HuH-7.5 (cell line): ENCODE measurements around the gene MTCH2.
"Not testable (repeated sequence)": the region's sequence is repeated elsewhere in the genome, so short reads cannot be mapped to it uniquely, and the experiment has no call there.

Experiments
- DNase-seq: peaks from one replicate; pipeline ENCODE4 v3.0.0; 2011; ENCODE audit warnings: low spot score

The MTCH2 gene

DNA sequence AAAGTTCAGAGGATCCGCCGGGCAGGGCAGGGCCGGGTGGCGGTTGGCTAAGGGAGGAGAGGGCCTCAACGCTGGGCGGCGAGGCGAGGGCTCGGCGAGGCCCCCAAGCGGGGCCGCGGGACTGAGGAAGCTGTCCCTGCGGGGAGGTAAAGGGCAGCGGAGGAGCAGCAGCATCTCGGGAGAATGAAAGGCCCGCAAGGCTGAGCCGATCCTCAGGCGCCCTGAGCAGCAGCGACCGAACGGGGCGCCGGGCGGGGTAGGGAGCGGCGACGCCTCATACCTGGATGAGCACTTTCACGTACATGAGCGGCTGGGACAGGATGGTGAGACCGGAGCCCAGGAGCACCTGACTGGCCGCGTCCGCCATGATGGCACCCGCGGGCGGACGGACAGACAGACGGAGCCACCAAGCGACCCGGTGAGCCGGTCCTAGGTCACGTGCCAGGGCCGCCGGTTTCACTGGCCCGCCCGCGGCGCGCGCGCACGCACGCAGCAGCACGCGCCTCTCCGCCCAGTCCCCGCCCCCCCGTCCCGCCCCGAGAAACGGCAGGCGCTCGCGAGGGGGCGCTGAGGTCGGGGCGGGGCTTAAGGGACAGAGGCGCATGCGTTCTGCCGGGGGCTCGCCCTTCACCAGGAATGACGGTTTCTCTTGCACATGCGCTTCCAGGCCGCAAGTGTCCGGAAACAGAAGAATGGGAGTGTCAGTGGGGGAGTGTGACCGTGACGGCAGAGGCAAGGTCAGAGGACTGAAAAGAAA is at the start of gene MTCH2:
MTCH2 (minus strand) TSS at position 461 of the 757 bp plus-strand sequence; CDS start at position 367, 94 bp downstream.
- peak; percentile 86 for DNase-seq

DNA sequence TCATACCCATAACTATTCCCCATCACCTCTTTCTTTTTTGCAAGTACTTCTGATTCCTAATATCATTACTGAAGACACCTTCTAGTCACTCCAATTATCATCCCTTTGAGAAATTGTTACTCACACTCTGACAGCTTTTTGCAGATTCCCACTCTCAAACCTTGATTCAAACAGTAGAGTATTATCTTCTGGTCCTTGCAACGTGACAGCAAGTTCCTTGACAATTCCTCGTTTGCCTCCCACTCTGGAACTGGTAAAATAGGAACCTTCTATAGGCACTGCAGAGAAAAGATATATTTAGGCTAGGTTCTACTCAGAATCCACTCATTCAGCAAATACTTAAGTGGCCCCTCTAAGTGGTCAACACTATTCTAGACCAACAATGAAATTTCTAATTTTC is 49.6 kb upstream of the MTCH2 start:
- no peak for DNase-seq

DNA sequence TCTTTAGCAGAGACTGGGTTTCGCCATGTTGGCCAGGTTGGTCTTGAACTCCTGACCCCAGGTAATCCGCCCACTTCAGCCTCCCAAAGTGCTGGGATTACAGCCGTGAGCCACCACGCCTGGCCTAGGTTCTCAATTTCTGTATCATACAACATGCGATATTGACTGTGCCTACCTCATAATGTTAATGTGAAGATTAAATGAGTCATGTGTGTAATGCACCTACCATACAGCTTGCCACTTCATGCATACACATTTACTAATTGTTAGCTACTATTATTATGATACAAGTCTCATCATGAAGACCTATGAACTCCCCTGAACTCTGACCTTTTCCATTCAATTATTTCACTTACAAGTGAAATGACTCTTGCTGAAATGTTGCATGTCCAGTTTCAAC is 47.1 kb upstream of the MTCH2 start:
- DNase-seq: no peak

DNA sequence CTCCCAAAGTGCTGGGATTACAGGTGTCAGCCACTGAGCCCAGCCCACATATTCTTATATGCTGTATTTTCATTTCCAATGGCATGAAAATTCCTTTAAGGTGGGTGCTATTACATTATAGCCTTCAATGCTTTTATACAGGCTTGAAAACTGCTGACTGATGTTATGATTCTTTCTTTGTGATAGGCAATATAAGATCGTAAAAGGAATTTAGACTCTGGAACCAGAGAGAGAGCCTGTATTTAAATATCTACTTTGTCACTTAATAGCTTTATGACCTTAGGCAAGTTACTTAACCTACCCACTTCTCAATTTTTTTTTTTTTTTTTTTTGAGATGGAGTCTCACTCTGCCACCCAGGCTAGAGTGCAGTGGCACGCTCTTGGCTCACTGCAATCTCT is 46.6 kb upstream of the MTCH2 start:
- no peak for DNase-seq

DNA sequence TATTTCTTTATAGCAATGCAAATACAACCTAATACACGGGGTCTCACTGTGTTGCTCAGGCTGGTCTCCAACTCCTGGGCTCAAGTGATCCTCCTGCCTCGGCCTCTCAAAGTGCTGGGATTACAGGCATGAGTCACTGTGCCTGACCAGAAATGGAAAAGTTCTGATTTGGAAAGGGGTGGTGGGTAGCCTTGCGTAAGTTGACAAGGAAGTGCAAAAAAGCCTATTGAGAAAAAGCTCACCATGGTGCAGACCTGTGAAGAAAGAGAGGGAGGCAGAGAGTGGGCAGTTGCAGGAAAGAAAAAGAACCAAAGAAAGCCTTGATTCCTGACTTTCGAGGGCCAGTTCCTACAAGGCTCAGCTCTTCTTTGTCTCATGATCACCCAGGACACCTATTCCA is 45.8 kb upstream of the MTCH2 start:
- no peak for DNase-seq

DNA sequence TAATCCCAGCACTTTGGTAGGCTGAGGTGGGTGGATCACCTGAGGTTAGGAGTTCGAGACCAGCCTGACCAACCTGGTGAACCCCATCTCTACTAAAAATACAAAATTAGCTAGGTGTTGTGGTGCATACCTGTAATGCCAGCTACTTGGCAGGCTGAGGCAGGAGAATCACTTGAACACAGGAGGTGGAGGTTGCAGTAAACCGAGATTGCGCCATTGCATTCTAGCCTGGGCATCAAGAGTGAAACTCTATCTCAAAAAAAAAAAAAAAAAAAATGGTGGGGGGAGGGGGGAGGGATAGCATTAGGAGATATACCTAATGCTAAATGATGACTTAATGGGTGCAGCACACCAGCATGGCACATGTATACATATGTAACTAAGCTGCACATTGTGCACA is 44.3 kb upstream of the MTCH2 start:
- DNase-seq: not testable (repeated sequence)

DNA sequence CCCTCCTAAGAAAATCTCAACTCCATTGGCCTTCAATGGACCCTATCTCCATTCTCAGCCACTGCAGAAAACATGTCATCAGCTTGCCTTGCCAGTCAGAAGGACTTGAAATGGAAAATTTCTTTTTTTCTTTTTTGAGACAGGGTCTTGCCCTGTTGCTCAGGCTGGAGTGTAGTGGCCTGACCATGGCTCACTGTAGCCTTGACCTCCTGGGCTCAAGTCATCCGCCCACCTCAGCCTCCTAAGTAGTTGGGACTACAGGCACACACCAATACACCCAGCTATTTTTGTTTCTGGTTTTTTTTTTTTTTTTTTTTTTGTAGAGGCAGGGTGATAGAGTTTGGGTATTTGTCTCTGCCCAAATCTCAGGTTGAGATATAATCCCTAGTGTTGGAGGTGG is 43.8 kb upstream of the MTCH2 start:
- DNase-seq: no peak

DNA sequence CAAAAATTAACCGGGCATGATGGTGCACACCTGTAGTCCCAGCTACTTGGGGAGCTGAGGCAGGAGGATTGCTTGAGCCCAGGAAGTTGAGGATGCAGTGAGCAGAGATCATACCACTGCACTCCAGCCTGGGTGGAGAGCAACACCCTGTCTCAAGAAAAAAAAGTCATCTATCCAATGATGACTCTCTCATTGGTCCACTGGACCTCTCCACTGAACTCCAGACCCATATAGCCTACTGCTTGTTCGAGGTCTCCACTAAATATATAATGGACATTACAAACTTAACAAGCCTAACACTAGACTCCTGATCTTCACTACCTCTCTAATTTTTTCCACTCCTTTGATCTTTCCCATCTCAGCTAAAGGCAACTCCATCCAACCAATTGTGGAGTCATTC is 33.5 kb upstream of the MTCH2 start:
- no peak for DNase-seq

DNA sequence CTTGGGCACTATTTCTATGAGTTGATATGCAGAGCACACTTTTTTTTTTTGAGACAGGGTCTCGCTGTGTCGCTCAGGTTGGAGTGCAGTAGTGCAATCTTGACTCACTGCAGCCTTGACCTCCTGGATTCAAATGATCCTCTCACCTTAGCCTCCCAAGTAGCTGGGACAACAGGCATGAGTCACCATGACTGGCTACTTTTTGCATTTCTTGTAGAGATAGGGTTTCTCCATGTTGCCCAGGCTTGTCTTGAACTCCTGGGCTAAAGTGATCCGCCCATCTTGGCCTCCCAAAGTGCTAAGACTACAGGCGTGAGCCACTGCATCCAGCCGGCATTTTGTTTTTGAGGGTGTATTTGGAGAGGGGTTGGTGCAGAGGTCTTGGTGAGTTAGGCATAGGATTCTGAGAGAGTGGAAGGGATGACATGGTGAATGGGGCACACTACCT is 29.9 kb upstream of the MTCH2 start:
- no peak for DNase-seq

DNA sequence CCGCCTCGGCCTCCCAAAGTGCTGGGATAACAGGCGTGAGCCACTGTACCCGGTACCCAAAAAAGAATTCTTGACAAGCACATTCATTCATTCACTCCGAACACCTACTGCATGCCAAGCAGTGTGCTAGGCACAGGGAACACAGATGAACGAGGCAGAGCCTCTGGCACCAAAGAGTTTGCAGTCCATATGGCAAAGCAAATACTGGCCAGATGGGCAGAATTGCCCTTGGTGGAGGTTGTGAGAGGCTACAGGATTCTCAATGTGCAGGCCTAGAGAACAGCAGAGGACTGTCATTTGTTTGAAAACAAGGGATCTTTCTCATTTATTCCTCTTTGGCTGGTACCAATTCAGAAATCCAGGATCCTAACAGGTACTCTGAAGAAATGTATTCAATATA is 27.5 kb upstream of the MTCH2 start:
- no peak for DNase-seq

DNA sequence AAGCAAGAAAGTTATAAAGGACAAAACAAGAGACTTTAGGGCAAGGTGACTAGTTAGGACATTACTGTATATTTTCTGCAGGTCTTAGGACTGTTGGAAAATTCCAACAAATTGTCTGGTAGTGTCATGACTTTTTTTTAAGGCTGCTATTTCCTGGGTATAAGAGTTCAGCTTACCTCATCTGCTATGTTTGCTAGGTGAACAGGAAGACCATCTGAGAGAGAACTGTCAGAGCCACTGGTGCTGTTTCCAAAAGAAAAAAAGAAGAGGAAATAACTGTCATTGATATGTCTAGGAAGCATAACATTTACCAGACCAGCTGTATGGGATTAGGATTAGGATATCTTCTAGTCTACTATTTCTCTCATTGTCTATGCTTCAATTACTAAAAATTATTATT is 26.3 kb upstream of the MTCH2 start:
- no peak for DNase-seq

DNA sequence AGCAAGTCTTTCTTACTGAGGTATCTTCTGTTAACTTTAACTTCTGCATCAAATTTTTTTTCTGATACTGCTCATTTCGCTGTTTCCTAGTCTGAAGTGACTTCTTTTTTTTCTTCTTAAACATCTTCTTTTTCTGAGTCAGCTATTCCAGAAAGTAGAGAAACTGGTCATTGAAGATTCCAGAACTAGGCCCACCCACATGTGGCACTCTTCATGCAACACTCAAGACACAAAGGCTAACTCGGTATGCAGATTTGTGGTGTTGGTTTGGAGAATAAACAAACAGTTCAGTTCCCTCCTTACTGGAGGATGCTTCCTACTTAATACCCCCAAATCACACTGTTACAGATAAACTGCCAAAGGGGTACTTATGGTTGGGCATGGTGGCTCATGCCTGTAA is 25.2 kb upstream of the MTCH2 start:
- DNase-seq: no peak

DNA sequence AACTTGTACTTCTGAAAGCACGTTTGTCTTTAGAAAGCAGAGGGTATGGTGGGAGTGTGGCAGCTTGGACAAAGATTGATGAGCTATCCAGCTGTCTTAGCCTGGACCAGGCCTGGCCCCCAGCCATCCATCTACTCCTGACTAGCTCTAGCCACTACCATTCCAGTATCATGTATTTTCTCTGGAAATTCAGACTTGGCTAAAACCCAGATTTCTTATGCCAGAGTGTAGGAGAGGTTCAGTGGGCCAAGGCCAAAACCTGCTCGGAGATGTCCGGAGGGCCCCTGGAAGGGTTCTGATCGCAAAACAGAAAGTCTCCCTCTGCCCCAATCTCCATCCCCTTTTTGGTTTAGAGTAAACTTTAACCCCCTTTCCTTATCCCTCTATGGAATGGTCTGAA is 24.8 kb upstream of the MTCH2 start:
- no peak for DNase-seq

DNA sequence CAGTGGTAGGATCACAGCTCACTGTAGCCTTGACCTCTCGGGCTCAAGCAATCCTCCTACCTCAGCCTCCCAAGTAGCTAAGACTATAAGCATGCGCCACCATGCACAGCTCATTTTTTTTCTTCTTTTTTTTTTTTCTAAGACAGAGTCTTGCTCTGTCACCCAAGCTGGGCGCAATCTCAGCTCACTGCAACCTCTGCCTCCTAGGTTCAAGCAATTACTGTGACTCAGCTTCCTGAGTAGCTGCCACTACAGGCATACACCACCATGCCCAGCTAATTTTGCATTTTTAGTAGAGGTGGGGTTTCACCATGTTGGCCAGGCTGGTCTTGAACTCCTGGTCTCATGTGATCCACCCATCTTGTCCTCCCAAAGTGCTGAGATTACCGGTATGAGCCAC is 22.6 kb upstream of the MTCH2 start:
- not testable (repeated sequence) for DNase-seq

DNA sequence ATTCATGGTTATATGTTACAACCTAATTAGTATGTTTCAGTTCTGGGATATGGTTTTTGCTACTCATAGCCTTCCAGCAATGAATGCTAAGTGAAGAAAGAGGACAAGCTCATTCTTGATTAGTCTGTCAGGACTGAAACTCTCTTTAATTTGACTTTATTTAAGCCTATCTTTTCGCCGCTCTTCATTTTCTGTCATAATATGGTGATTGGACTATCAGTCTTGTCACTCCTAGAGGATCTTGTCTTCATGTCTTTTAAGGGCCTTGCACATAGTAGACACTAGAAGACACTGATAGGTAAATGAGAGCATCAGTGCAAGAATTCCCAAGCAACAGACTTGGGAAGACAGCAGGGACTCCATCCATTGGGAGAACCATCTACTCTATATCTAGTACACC is 18.9 kb upstream of the MTCH2 start:
- no peak for DNase-seq

DNA sequence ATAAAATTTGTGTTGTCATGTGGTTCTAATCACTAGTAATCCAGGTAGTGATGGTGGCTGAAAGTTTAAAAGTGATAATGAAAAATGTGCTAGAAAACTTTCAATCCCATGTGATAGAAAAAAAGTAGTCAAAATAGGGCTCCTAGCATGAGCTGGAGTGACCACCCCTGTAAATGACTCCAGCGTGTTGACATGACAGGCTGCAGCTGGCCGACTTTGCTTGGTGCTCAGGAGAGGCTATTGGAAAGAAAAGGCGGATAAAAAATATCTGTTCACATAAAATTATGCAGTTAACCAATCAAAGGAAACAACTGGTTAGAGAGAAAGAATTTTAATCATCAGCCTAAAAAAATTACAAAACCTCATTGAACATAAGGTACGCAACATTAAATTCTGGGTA is 16.9 kb upstream of the MTCH2 start:
- DNase-seq: no peak

DNA sequence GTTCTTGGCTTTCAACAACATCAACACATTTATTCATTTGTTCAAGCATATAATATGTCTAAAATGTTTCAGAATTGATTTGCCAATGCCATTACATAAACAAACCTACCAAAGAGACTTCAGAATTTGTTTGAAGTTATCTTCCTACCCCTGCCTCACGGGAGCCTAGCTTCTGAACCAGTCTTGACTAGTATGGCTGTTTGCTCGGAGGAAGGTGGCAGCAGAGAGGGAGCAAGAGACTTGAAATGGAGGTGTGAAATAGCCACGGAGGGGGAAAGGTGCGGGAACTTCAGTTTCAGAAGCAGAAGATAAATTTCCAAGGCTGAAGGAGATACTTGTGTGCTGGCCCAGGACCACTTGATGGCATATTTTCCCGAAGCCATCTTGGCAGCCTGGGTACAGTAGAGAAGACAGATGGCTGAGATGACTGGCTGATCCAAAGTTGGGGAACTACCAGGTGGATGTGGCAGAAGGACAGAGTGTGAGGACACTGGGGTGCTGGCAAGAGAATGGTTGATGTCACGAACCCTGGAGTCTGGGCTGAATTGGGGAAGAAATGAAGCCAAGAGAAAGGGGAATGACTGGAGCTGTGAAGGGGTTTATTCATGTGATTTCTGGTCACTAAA is 14.0 kb upstream of the MTCH2 start:
- no peak for DNase-seq

DNA sequence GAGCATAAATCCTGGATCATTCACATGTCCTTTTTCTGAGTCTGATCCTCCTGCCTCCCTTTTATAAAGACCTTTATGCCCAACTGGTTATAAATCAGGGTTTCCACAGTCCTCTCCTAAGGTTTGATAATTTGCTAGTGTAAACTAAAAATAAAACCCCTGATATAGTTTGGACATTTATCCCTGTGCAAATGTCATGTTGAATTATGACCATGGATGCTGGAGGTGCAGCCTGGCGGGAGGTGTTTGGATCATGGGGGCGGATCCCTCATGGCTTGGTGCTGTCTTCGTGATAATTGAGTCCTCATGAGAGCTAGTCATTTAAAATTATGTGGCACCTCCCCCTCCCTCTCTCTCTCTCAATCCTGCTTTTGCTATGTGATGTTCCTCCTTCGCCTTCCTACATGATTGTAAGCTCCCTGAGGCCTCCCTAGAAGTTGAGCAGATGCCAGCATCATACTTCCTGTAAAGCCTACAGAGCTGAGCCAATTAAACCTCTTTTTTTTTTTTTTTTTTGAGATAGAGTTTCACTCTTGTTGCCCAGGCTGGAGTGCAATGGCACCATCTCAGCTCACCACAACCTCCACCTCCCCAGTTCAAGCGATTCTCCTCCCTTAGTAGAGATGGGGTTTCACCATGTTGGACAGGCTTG is 9.6 kb upstream of the MTCH2 start:
- DNase-seq: no peak

DNA sequence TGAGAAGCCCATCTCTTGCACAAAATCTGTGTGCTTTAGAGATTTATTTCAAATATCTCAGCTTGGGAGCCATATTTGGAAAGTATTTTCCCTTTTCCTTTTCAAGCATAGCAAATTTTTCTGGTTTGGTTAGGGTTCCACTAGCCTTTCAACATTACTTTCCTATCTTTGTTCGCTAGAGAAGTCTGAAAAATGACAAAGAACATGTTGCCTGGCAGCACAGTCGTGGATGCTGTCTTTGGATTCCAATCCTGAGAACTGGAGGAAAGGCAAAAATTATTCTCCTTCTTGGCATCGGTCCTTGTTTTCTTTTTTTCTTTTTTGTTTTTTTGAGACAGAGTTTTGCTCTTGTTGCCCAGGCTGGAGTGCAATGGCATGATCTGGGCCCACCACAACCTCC is 6.9 kb upstream of the MTCH2 start:
- no peak for DNase-seq

DNA sequence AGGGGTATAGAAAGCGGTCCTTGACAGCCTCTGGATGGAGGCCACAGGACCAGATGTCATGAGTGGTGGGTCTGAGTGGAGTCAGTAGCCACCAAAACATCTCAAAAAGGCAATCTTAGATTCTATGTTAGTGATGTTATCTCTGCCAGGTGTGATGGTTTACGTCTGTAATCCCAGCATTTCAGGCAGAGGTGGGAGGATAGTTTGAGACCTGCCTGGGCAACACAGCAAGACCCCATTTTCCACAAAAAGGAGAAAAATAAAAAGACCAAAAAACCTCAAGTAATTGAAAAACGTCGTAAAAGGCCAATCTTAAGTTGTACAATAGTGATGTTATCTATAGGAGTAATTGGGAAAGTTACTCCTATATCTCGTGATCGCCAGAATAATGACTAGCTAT is 3.7 kb upstream of the MTCH2 start:
- no peak for DNase-seq

DNA sequence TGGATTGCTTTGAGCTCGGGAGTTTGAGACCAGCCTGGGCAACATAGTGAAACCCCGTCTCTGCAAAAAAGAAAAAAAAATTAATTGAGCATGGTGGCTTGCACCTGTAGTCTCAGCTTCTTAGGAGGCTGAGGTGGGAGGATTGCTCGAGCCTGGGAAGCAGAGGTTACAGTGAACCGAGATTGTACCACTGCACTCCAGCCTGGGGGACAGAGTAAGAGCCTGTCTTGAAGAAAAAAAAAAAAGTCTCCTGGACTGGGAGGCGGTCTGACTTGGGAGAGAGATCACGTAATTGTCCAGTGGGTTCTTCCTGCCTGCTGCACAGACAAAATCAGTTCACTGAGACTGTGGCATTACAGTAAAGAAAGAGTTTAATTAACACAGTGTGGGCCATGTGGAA is 3.1 kb upstream of the MTCH2 start:
- no peak for DNase-seq

DNA sequence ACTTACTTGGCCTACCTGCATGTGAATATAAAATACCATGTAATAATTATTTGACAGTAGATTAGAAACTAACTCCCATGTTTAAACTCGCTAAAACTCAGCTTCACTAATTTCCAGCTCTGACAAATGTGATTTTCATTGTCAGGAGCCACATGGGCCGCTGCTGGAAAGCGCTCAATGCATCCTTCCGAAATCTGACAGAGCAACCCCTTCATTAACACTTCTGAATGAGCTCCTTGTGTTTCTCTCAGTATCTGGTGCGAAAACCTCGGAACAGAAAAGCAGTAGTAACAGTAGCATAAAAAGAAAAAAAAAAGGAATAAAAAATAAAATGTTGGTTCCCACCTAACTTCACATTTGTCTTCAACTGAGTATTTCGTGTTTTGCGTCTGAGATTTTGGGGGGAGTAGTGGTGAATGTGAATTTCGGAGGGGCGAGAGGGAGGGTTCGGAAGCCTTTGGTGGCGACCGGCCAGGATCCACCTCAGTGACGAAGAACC is 710 bp downstream of the MTCH2 start:
- DNase-seq: no peak

DNA sequence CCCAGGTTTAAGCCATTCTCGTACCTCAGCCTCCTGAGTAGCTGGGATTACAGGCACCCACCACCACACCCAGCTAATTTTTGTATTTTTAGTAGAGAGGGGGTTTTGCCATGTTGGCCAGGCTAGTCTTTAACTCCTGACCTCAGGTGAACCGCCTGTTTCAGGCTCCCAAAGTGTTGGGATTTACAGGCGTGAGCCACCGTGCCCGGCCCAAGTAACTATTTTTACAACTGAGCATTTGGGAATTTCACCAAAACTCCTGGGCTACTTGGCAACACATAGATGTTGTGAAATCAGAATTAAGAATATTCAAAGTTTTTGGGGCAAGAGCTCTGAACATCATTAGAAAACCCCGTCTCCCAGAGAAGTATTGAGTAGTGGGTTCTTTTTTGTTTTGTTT is 1.9 kb downstream of the MTCH2 start:
- not testable (repeated sequence) for DNase-seq
